Activated naive CD8-positive, alpha-beta T cell (primary cell): ENCODE measurements around the gene TNFRSF9.

Source experiments
- H3K27ac Mint-ChIP-seq: one replicate; pipeline ENCODE4 v1.8.0; 2021; ENCODE audit warnings: mixed read lengths
- H3K27me3 Mint-ChIP-seq: one replicate; pipeline ENCODE4 v1.8.0; 2021; ENCODE audit warnings: mixed read lengths
- H3K36me3 Mint-ChIP-seq: one replicate; pipeline ENCODE4 v1.8.0; 2021; ENCODE audit warnings: mixed read lengths
- H3K4me1 Mint-ChIP-seq: one replicate; pipeline ENCODE4 v1.8.0; 2021; ENCODE audit warnings: low read depth, mixed read lengths
- H3K4me3 Mint-ChIP-seq: one replicate; pipeline ENCODE4 v1.8.0; 2021; ENCODE audit warnings: mild to moderate bottlenecking, mixed read lengths
- H3K9me3 Mint-ChIP-seq: one replicate; pipeline ENCODE4 v1.8.0; 2021; ENCODE audit warnings: low read depth, mixed read lengths

The TNFRSF9 gene

GRCh38 chr1:7885513-7886404 is 54.9 kb downstream of the TNFRSF9 start:
- H3K27ac Mint-ChIP-seq: no peak overlapping the region
- peaks cover 3% of the 10 kb centered on the region for H3K36me3 Mint-ChIP-seq
- peaks cover 6% of the 10 kb centered on the region for H3K9me3 Mint-ChIP-seq
- peaks cover 10% of the 10 kb centered on the region for H3K27me3 Mint-ChIP-seq
- H3K4me1 Mint-ChIP-seq: no peaks in the 10 kb centered on the region
- H3K4me3 Mint-ChIP-seq: no peak overlapping the region

GRCh38 chr1:7884757-7885156 is 55.9 kb downstream of the TNFRSF9 start:
- no peaks in the 10 kb centered on the region for H3K36me3 Mint-ChIP-seq
- peaks cover 6% of the 10 kb centered on the region for H3K9me3 Mint-ChIP-seq
- H3K27ac Mint-ChIP-seq: no peak overlapping the region
- peaks cover 10% of the 10 kb centered on the region for H3K27me3 Mint-ChIP-seq
- no peaks in the 10 kb centered on the region for H3K4me1 Mint-ChIP-seq
- H3K4me3 Mint-ChIP-seq: no peak overlapping the region

- Mint-ChIP-seq H3K27ac (no peak overlapping the region), H3K27me3 (peaks cover 4% of the 10 kb centered on the region), H3K4me1 (no peaks in the 10 kb centered on the region), H3K4me3 (no peak overlapping the region), H3K36me3 (peaks cover 6% of the 10 kb centered on the region), H3K9me3 (peaks cover 6% of the 10 kb centered on the region)
Observed at GRCh38 chr1:7879228-7879627, 61.4 kb downstream of the TNFRSF9 start.

- no peak overlapping the region for H3K27ac Mint-ChIP-seq
- no peak overlapping the region for H3K4me3 Mint-ChIP-seq
Observed at GRCh38 chr1:7878027-7878426, 62.6 kb downstream of the TNFRSF9 start.

GRCh38 chr1:7873801-7874795 is 66.5 kb downstream of the TNFRSF9 start:
- H3K4me3 Mint-ChIP-seq: no peak overlapping the region
- peaks cover 8% of the 10 kb centered on the region for H3K27me3 Mint-ChIP-seq

More at GRCh38 chr1:7878027-7878426, 62.6 kb downstream of the TNFRSF9 start:
- Mint-ChIP-seq H3K9me3 (peaks cover 6% of the 10 kb centered on the region), H3K4me1 (no peaks in the 10 kb centered on the region), H3K27me3 (peaks cover 8% of the 10 kb centered on the region), H3K36me3 (peaks cover 9% of the 10 kb centered on the region)

GRCh38 chr1:7871136-7871535 is 69.5 kb downstream of the TNFRSF9 start:
- Mint-ChIP-seq H3K27me3 (peaks cover 4% of the 10 kb centered on the region), H3K27ac (no peak overlapping the region), H3K4me3 (no peak overlapping the region), H3K36me3 (peaks cover 5% of the 10 kb centered on the region), H3K4me1 (no peaks in the 10 kb centered on the region), H3K9me3 (no peaks in the 10 kb centered on the region)

More at GRCh38 chr1:7873801-7874795, 66.5 kb downstream of the TNFRSF9 start:
- Mint-ChIP-seq H3K27ac (no peak overlapping the region), H3K36me3 (peaks cover 11% of the 10 kb centered on the region), H3K9me3 (peaks cover 6% of the 10 kb centered on the region), H3K4me1 (no peaks in the 10 kb centered on the region)

GRCh38 chr1:7869136-7869920 is 71.3 kb downstream of the TNFRSF9 start:
- H3K9me3 Mint-ChIP-seq: no peaks in the 10 kb centered on the region
- peaks cover 4% of the 10 kb centered on the region for H3K27me3 Mint-ChIP-seq
- no peaks in the 10 kb centered on the region for H3K4me1 Mint-ChIP-seq
- H3K36me3 Mint-ChIP-seq: peaks cover 5% of the 10 kb centered on the region
- H3K27ac Mint-ChIP-seq: no peak overlapping the region
- no peak overlapping the region for H3K4me3 Mint-ChIP-seq

GRCh38 chr1:7868070-7868780 is 72.4 kb downstream of the TNFRSF9 start:
- no peaks in the 10 kb centered on the region for H3K4me1 Mint-ChIP-seq
- peaks cover 2% of the 10 kb centered on the region for H3K27me3 Mint-ChIP-seq
- H3K4me3 Mint-ChIP-seq: no peak overlapping the region
- no peaks in the 10 kb centered on the region for H3K9me3 Mint-ChIP-seq
- peaks cover 3% of the 10 kb centered on the region for H3K36me3 Mint-ChIP-seq
- no peak overlapping the region for H3K27ac Mint-ChIP-seq

GRCh38 chr1:7865978-7866377 is 74.7 kb downstream of the TNFRSF9 start:
- Mint-ChIP-seq H3K4me3 (no peak overlapping the region), H3K27me3 (no peaks in the 10 kb centered on the region), H3K36me3 (peaks cover 2% of the 10 kb centered on the region), H3K4me1 (no peaks in the 10 kb centered on the region), H3K9me3 (no peaks in the 10 kb centered on the region), H3K27ac (no peak overlapping the region)
